ENCODE measurements around the gene FRMD1.

DNA sequence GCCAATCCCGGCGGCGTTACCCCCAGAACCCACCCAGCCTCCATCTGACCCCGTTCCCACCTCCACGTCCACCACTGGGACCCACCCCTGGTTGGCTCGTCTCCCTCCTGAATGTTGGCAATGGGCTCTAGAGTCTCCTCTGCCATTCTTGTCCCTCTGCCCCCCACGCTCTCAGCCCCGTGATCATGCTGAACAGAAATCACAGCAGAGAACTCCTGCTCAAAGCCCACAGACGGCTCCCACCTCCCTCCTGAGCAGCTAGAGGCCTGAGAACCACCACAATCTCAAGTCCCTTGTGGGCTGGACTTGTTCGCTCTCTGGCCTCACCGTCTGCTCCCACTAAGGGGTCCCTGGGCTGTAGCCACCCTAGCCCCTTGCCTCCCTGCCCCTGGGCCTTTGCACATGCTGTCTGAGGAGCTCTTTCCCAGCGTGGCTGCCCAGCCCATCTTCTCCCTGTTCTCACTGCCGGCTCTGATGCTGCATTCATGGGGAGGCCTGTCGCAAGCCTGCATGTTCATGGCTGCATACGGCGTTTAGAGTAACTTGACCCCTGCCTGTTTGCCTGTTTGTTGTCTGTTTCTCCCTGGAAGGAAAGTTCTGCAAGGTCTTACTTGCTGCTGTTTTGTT lies 11.2 kb upstream of the FRMD1 start:
- TF ChIP-seq, protein P1, sequence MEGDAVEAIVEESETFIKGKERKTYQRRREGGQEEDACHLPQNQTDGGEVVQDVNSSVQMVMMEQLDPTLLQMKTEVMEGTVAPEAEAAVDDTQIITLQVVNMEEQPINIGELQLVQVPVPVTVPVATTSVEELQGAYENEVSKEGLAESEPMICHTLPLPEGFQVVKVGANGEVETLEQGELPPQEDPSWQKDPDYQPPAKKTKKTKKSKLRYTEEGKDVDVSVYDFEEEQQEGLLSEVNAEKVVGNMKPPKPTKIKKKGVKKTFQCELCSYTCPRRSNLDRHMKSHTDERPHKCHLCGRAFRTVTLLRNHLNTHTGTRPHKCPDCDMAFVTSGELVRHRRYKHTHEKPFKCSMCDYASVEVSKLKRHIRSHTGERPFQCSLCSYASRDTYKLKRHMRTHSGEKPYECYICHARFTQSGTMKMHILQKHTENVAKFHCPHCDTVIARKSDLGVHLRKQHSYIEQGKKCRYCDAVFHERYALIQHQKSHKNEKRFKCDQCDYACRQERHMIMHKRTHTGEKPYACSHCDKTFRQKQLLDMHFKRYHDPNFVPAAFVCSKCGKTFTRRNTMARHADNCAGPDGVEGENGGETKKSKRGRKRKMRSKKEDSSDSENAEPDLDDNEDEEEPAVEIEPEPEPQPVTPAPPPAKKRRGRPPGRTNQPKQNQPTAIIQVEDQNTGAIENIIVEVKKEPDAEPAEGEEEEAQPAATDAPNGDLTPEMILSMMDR (IDR thresholded peaks at IDR 0.05; ENCODE audit: borderline replicate concordance, extremely low read depth, low read length, poor library complexity, severe bottlenecking) = no peak
- no peak for TF ChIP-seq EZH2 (IDR thresholded peaks at IDR 0.05; ENCODE audit: borderline replicate concordance, low read depth, low read length, severe bottlenecking)
